OCI-LY1 (cell line): ENCODE data around the gene PITPNM1.
"Not testable (repeated sequence)": the region's sequence is repeated elsewhere in the genome, so short reads cannot be mapped to it uniquely, and the experiment has no call there.

Experiments used
- H2AFZ ChIP-seq: fragments of 200-600 bp; sonication (generic), shearing (Covaris generic); 2 replicates; pipeline ENCODE4 v1.6.0; 2014; ENCODE audit warnings: antibody characterized with exemption, mild to moderate bottlenecking, low read length
- H3F3A ChIP-seq: fragments of 200-600 bp; sonication (generic), shearing (Covaris generic); 2 replicates; pipeline ENCODE4 v1.6.0; 2014; ENCODE audit warnings: mild to moderate bottlenecking, antibody characterized with exemption, low read length, moderate library complexity; ENCODE audit not compliant: insufficient read depth
- H3K27ac ChIP-seq: fragments of 200-600 bp; sonication (generic); 2 replicates; pipeline ENCODE4 v1.5.1; 2014; ENCODE audit warnings: low read length, mixed run types, mild to moderate bottlenecking, low read depth; ENCODE audit not compliant: poor library complexity, severe bottlenecking
- H3K27me3 ChIP-seq: fragments of 200-600 bp; sonication (generic); 2 replicates; pipeline ENCODE4 v1.6.0; 2014; ENCODE audit warnings: antibody characterized with exemption, mild to moderate bottlenecking, low read length, moderate library complexity; ENCODE audit not compliant: insufficient read depth
- H3K36me3 ChIP-seq: fragments of 200-600 bp; sonication (generic); 2 replicates; pipeline ENCODE4 v1.6.1; 2014; ENCODE audit warnings: mild to moderate bottlenecking, antibody characterized with exemption, low read length, moderate library complexity, mixed read lengths; ENCODE audit not compliant: insufficient read depth
- H3K4me1 ChIP-seq: fragments of 200-600 bp; sonication (generic); 2 replicates; pipeline ENCODE4 v1.5.1; 2014; ENCODE audit warnings: mild to moderate bottlenecking, low read length, moderate library complexity; ENCODE audit not compliant: insufficient read depth, severe bottlenecking
- H3K4me2 ChIP-seq: fragments of 200-600 bp; sonication (generic), shearing (Covaris generic); 2 replicates; pipeline ENCODE4 v1.6.1; 2014; ENCODE audit warnings: low read length
- H3K4me3 ChIP-seq: fragments of 200-600 bp; sonication (generic); 2 replicates; pipeline ENCODE4 v1.5.1; 2014; ENCODE audit warnings: low read length, low read depth, mild to moderate bottlenecking, mixed read lengths; ENCODE audit not compliant: poor library complexity, severe bottlenecking
- H3K79me2 ChIP-seq: fragments of 200-600 bp; shearing (Covaris generic); 2 replicates; pipeline ENCODE4 v1.6.1; 2016; ENCODE audit warnings: mixed run types, low read length, mixed read lengths; ENCODE audit not compliant: insufficient read depth
- H3K9ac ChIP-seq: fragments of 200-600 bp; sonication (generic), shearing (Covaris generic); 2 replicates; pipeline ENCODE4 v1.6.1; 2014; ENCODE audit warnings: mild to moderate bottlenecking, low read length, mixed read lengths
- H3K9me2 ChIP-seq: fragments of 200-600 bp; sonication (generic), shearing (Covaris generic); 2 replicates; pipeline ENCODE4 v1.6.1; 2014; ENCODE audit warnings: low read depth, mild to moderate bottlenecking, low read length, mixed read lengths
- H3K9me3 ChIP-seq: fragments of 200-600 bp; shearing (Covaris generic); 2 replicates; pipeline ENCODE4 v1.6.1; 2014; ENCODE audit warnings: low read length, mixed read lengths
- H4K20me1 ChIP-seq: fragments of 200-600 bp; sonication (generic), shearing (Covaris generic); 2 replicates; pipeline ENCODE4 v1.6.0; 2016; ENCODE audit warnings: mild to moderate bottlenecking, low read length; ENCODE audit not compliant: insufficient read depth
- CTCF ChIP-seq: fragments of 200-600 bp; sonication (generic), shearing (Covaris generic); IDR thresholded peaks from 2 replicates; pipeline ENCODE4 v1.5.1; 2017; ENCODE audit warnings: mild to moderate bottlenecking, antibody characterized with exemption, low read length, moderate library complexity, mixed read lengths
- EZH2 ChIP-seq: fragments of 200-600 bp; sonication (generic), shearing (Covaris generic); IDR thresholded peaks from 2 replicates; pipeline ENCODE4 v1.8.0; 2017; ENCODE audit warnings: borderline replicate concordance, mixed run types, mild to moderate bottlenecking, antibody characterized with exemption, low read length, moderate library complexity, mixed read lengths

Gene PITPNM1

DNA sequence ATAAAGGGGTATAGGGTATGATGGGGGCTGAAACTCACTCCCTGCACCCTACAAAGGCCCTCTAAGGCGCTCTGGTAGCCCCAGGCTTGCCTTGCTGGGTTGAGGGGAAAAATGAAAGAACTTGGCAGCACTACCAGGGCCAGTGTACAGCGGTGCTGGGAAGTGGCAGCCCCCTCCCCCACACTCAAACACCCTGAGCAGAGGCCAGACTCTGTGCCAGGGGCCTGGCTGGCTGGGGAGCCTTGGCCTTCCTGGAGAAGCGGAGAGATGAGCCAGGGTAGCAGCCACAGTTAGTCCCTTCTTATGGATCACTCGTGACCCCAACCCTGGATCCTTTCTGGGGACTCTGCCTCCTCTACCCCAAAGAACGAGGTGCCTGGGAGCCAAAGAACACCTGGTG, 38.8 kb downstream of the PITPNM1 start:
- no peaks in the 10 kb centered on the region for H3K9me3 ChIP-seq
- no peaks in the 10 kb centered on the region for H3K9me2 ChIP-seq
- H3K27ac ChIP-seq = peak overlapping the region; percentile 96
- H3K4me3 ChIP-seq = peak overlapping the region; percentile 75
- peaks cover 3% of the 10 kb centered on the region; the same call in 1 of the 2 replicates for H3K79me2 ChIP-seq
- no peaks in the 10 kb centered on the region for H4K20me1 ChIP-seq
- peak overlapping the region; percentile 77 for H3K4me2 ChIP-seq
- no peaks in the 10 kb centered on the region for H3K27me3 ChIP-seq
- H2AFZ ChIP-seq = no peak overlapping the region
- H3K36me3 ChIP-seq = peaks cover 7% of the 10 kb centered on the region; the same call in 1 of the 2 replicates
- TF ChIP-seq EZH2 (no peak), CTCF (no peak)
- H3F3A ChIP-seq = peaks cover 10% of the 10 kb centered on the region; the same call in 1 of the 2 replicates
- H3K4me1 ChIP-seq = peaks cover 56% of the 10 kb centered on the region
- peak overlapping the region; percentile 86; the same call in 1 of the 2 replicates for H3K9ac ChIP-seq

- H2AFZ ChIP-seq = not testable (repeated sequence)
- peaks cover 64% of the 10 kb centered on the region for H3K4me1 ChIP-seq
These were observed 39.6 kb downstream of the PITPNM1 start for GRCh38 chr11:67465530-67465929.

GRCh38 chr11:67465189-67465510, 40.0 kb downstream of the PITPNM1 start:
- Histone ChIP-seq H3F3A (peaks cover 15% of the 10 kb centered on the region; the same call in 1 of the 2 replicates), H2AFZ (no peak overlapping the region)

More at GRCh38 chr11:67465530-67465929, 39.6 kb downstream of the PITPNM1 start:
- Histone ChIP-seq H3F3A (peaks cover 15% of the 10 kb centered on the region; the same call in 1 of the 2 replicates), H3K9ac (peak overlapping the region; percentile 97), H3K27ac (peak overlapping the region; percentile 96), H3K4me2 (peak overlapping the region; percentile 100), H3K4me3 (peak overlapping the region; percentile 86)
- H3K79me2 ChIP-seq, H3K36me3 ChIP-seq, H3K9me3 ChIP-seq, H3K9me2 ChIP-seq, H3K27me3 ChIP-seq, H4K20me1 ChIP-seq: not testable (repeated sequence)

More at GRCh38 chr11:67465189-67465510, 40.0 kb downstream of the PITPNM1 start:
- Histone ChIP-seq H4K20me1 (no peaks in the 10 kb centered on the region), H3K79me2 (peaks cover 3% of the 10 kb centered on the region; the same call in 1 of the 2 replicates), H3K9me2 (no peaks in the 10 kb centered on the region), H3K4me3 (peak overlapping the region; percentile 86), H3K27me3 (no peaks in the 10 kb centered on the region), H3K27ac (peak overlapping the region; percentile 96), H3K9me3 (no peaks in the 10 kb centered on the region), H3K4me1 (peaks cover 68% of the 10 kb centered on the region), H3K36me3 (peaks cover 7% of the 10 kb centered on the region; the same call in 1 of the 2 replicates), H3K4me2 (peak overlapping the region; percentile 100), H3K9ac (peak overlapping the region; percentile 97)
- TF ChIP-seq EZH2 (no peak), CTCF (no peak)
